Measurements from ENCODE around the gene SRPRB.

Gene SRPRB

DNA sequence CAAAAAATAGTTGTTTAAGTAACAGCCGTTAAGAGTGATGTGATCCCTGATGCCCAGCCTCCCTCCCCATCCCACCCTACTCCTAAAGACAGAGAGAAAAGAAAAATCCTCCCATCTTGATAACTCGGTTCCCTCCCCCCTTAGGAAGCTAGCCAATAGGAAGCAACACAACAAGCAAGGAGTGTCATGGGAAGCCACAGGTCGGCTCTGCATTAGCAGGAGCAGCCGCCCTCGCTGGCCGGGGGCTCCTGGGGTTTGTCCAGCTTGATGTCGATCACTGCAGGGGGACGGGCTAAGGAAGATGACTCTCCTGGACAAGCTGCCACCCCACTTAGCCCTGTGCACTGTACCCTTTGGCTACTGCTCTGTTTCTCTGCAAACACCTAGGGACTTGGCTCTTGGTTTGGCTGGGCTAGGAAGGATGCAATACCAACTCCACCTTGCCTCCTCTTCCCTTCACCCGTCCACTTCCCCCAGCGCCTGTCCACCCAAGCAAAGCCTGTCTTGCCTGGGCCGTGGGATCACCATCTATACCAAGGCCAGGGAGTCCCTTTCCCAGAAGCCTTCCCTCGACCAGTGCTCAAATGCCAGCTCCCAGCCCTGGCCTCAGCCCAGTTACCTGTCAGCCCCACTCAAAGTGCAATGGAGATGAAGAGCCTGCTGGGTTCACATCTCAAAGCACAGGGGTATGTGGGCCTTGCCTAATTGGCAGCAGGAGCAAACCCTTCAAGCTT is 23.1 kb downstream of the SRPRB start:
- no peak for DNase-seq

DNA sequence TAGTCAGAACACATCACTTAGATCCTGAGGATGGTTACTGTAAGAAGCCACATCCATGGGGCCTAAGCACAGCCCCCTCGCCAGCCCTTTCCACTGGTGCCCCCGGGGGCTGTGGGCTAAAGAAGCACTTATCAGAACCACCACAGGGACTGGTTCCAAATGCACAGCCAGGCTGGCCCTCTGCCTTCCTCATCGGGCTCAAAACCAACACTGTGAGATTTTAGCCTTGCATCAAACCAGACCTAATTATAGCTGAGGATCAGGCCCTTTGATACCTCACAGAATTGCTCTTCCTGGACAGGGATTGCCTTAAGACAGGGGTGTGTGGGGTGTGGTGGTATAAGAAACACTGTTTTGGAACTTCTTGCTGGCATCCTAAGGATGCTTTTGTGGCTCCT is 23.7 kb downstream of the SRPRB start:
- DNase-seq, result no peak

DNA sequence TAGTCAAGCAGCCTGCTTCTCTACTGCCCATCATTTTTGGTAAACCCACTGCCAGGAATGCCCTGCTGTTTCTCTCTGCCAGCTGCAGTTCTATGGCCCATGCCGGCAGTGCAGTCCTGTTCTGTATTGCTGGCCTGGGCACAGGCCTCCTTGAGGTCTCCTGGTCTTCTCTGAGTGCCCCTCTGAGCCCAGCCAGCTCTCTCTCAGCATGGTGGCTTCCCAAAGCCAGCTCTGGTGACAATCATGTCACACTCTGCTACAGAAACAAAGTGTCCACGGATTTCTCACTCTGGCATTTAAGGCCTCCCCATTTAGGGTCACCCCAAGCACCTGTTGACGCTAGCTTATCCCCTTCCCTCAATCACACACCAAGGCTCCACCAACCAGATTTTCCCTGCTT is 24.5 kb downstream of the SRPRB start:
- no peak for DNase-seq

DNA sequence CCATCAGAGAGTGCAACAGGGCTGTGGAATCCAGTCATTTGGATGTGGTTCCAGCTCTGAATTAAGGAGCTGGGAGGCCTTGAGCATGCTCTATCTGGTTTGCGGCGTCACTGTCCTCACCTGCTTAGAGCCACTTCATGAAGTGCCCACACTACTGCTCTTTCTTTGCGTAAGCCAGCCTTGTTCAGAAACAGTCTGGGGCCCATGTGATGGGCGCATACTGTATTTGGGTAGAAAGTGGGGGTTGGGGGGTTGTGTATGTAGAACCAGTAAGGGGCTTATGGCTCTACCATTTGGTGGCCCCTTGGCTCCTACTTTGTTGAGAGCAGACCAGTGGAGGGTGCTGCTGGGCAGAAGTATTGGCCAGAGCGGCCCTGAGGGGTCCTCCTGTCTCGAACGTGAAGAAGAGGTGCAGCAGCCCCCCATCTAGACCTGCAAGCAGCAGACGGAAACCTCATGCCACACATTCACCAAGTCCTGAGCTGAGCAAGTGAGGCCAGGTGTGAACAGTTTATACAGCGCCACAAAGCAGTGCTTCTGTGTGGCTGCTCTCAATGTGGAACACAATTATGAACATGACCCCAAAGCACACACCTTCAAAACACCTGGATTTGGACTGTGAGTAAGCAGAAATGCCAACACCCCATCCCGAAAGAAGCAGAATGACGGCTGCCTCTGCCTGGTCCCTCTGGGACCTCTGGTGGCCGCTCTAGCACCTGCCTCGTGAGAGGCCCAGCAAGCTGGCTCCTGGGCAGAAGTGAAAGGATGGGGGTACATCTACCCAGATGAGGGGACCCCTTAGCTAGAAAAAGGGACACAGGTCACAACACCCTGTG is 26.6 kb downstream of the SRPRB start:
- no peak for DNase-seq

DNA sequence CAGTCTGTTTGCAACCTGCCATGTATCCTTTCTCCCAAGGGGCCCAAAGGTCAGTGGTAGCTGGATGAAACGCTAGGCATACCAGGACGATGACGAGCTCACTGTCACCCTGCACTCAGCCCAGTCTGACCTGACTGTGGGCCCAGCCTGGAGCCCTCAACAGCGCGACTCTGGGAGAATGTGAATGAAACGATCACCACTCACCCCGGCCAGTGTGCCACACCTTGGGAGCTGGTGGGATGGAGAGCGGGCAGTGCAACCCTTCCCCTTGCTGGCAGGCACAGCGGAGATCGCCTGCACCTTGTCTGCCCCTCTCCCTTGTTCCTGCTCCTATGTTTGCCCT is 27.2 kb downstream of the SRPRB start:
- no peak for DNase-seq

DNA sequence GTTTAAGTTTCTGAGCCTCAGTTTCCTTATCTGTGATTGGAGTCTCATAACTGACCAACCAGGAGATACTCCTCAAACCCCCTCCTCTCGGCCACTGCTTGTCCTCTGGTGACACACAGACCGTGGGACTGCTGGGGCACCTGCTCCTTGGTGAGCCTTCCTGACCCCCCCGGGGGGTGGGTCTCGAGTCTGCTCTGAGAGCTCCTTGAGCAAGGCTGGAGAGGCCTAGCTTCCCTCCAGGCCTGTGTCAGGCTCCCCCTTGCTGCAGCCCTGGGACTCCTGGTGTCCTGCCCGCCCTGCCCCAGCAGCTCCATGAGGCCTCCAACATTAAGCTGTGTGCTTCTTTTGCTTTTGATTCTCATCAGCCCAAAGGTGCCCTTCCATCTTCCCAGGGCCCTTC is 27.7 kb downstream of the SRPRB start:
- DNase-seq, result no peak

DNA sequence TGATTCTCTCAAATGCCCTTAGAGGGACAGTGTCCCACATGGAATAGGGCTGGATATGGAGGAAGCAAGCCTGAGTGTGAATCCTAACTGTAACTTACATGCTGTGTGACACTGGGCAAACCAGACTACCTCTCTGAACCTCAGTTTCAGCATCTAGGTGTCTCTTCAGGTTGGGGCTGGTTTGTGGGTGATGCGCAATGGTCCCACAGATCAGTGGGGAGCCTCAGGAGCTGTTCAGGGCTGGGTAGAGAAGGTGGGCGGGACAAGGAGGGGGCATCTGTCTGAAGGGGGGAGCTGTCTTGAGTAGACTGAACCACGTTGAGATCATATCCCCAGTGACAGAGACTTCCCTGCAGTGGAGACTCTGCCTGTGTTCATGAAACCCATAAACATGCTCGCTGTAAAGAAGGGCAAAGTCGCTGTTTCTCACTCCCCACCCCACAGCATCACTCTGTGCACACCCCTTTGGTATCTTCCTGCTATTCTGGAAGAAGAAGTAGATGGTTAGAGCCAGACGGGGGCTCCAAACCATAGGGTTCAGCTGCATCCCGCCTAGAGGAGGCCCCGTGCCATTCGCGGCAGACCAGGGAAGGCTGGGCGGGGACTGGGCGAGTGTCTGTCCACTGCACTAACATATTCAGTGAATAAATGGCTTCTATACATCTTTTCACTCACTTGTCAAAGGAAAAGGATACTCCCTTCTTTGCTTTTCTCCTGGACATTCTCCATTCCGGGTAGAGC is 28.4 kb downstream of the SRPRB start:
- no peak for DNase-seq

DNA sequence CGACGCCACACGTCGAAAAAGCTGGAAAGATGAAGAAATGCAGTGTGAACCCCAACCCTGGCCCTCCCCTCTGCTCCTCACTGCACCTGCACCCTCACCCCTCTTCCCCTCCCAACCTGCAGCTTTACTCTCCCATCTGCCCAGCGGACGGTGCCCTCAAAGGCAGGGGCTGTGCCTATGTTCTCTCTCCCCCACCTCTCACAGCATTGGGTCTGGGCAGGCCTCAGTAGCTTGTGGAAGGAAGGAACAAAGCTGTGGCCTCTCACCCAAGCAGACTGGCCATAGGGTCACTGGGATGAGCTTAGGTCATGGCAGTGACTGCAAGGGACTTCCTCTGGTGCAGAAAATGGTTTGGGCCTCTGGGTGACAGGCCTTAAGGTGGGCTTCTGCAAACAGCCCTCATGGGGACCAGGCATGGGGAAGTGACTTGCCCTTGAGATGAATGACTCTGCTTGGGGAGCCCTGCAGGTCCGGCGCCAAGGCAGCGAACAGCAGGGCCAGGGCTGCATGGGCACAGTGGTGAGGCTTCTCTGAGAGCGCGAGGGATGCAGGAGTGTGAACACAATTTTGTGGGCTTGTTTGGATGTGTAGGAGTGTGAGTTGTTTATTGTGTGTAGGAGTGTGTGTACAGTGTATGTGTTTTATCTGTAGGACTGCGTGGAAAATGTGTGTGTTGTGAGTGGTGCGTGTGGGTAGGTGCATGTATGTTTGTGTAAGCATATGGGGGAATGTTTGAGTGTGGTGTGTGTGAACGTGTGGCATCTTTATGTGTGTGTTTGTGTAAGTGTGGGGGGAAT is 29.2 kb downstream of the SRPRB start:
- DNase-seq, result no peak

DNA sequence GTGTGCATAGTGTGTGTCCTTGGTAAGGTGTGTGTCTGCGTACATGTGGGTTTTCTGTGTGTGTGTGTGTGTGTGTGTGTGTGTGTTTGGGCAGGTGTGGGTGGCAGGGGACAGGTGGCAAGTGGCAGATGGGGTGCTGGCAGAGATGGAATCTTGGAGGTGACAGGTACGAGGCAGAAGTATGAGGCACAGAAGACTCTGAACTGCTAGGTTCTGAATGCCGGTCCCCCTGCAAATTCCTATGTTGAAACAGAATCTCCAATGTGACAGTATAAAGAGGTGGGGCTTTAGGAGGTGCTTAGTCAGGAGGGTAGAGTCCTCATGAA is 29.8 kb downstream of the SRPRB start:
- no peak for DNase-seq

DNA sequence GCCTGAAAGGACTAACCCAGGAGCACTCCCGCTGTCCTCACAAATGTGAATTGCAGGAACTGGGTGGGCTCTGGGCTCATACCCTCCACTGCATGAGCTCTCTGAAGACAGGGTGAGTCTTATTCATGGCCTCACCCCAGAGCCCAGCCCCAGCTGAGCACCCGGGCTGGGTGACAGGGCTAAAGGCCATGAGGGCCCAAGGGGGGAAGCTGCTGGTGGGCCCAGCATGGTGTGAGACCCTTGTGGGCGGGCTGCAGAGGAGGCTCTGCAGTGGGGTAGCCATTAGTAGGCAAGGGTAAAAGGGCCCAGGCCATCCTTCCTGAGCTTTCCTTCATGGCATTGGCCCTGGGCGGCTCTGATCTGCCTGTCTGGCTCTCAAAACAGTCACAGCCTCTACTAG is 30.3 kb downstream of the SRPRB start:
- no peak for DNase-seq

DNA sequence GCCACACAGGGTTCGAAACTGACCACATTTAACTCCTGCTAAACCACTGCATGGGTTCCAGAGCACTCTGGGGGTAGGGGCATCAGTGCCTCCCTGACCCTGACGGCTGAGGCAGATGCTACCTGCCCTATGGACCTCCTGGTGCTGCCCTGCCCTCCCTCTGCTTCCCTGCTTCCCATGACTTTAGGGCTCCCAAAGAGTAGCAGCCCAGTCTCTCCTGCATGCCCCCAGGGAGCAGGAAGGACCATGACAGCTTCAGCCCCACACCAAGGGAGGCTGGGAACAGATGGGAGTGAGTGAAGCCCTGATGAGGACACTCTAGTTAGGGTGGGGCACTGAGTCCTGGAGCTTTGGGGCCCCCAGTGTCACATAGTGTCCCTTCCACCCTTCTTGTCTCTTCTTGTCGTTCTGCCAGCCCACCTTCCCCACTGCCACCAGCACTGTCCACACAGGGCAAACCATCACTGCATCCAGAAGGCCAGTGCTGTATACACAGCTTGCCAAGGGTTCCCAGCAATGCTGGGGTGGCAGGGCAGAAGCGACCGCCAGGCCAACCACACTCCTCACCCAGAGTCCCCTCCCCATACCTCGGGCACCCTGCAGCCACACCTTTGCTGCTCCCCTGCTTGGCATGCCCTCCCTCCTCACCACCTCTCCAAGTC is 31.0 kb downstream of the SRPRB start:
- no peak for DNase-seq

DNA sequence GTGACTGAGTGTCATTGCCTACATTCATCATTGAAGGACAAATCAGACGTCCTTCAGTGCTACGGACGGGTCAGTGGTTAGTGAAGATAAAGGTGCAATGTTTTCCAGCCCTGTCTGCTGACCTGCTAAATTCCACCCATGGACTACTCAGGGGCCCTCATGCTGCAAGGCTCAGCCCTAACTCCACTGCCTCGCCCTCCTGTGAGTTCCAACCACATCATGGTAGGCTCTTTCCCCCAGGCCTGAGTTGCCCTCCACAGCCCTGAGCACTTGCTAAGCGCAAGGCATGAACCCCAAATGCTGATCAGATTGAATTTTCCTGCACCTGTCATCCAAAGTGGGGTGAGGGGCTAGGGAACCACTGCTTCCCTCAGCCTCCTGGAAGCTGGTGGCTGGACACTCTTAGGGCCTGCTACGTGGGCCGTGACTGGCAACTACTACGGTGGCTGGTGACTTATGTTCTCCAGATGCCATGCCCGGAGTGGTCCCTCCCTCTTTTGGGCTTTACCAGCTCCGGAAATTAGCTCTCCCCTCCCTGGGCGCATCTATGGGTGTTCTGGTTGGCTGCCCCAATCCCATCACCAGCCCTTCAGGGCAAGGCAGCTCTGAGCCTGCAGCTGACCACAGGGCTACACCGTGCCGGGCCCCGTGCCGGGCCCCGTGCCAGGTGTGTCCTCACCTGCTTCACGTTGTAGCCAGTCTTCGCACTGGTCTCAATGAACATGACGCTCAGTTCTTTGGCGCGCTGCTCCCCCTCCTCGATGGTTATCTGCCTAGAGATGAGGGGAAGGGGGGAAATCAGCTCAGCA is 32.1 kb downstream of the SRPRB start:
- DNase-seq, result no peak

DNA sequence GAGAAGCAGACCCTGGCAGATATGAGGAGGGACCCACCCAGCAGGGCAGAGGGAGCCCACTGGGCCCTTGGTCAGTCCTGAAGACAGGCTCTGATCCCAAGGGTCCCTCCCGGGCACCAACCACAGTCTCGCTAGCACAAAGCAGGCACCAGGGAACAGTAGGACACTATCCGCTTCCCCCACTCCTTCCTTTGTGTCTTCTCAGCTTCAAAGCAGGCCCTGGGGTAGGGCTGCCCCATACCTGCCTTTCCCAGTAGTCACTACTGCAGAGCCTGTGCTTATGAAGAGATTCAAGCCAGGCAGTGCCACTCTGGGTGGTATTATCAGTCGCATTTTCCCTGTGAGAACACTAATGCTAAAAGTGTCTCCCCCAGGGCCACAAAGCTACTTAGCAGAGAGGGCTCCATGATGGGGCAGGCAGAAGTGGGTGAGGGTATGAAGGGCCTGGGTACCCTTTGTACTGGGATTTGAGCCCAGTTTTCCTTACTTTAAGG is 32.7 kb downstream of the SRPRB start:
- no peak for DNase-seq

DNA sequence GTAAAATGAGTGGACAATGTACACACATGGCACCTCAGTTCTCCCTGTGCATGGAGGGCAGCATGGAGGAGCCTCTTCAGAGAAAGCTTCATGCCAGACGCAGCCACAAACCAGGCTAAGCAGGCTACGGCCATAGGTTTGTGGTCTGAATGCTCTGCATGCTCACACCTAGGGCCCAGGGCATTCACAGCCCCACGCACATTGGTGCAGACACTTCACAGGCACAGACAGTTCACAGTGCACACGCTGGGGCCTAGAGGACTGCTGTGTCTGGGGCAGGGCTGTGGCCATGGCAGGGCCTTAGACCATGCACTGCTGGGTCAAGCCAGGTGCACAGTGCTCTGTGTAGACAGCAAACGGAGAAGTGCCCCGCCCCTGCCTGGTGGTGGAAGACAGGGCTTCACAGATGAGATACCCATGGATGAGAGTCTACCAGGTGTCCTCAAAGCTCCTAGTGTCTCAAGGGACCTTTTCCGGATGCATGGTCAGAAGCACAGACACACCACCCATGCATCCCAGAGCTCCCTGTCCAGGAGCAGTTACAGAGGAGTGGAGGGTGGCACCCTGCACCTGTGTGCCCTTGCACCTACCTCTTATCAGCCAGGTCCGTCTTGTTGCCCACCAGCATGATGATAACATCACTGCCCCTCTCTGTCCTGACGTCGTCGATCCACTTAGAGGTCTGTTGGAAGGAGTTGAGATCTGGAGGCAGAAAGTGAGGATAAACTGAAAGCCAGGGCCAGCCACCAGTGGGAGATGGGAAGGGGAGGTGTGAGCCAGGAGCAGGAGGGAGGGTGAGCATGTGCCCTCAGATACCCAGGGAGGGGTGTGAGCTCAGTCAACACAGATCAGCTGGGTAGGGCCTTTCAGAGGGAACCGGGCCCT is 33.5 kb downstream of the SRPRB start:
- no peak for DNase-seq

DNA sequence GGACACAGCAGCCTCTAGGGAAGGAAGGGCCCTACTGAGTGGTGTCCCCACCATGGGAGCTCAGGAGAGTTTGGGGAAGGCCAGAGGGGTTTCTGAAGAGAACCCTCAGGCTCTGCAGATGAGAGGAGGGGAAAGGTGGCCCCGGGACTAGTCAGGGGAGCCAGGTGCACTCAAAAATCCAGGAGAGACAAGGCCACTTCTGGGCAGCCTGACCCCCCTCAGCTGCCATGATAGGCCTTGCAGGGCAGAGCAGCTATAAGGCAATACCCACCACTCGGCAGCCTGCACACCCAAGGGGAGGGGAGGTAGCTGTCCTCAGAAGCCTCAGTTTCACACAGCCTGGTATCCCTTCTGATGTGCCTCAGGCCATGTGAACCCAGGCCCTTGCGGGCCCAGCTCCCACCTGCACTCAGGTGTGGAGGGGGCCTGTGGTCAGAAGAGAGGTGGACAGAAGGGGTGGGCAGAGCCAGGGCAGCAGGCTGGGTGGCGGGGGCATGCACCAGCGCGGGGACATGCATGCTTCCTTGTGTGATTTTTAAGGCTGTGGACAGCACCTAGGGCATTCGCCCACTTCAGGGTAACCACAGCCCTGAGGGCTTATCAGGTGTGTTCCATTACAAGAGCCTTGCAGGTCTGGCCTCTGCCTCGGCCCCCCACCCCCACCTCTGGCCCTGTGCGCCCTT is 34.6 kb downstream of the SRPRB start:
- no peak for DNase-seq

DNA sequence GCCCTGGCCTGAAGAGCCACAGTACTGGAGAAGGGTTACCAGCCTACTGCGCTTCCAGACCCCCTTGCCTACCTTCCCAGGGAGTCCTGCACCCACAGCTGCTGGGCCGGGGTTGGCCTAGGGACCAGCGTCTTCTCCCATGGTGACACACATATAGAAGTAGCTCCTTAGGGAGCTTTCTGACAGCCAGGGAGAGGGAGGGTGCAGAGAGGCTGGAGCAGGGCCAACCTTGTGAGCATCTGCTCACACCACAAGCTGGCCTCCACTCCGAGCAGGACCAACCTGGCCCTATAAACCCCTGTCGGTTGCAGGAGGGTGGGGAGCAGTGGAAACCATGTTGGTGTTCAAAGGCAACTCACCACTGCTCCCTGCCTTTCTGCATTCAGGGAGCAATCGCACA is 35.2 kb downstream of the SRPRB start:
- no peak for DNase-seq

DNA sequence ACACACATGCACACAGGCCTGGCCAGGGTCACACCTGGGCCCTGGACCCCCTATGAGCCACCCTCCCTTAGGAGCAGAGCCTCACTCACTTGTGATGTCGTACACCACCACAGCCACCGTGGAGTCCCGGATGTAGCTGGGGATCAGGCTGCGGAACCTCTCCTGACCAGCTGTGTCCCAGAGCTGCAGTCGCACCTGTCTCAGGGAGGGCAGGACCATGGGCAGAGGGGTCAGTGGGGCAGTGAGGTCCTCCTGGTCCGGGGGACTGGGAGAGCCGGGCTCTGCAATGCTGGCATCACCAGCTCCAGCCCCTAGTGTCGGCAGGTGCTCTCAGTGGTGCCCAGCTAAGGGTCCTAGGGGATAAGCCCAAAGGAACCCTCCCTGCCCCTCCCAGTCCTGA is 35.6 kb downstream of the SRPRB start:
- DNase-seq, result no peak

DNA sequence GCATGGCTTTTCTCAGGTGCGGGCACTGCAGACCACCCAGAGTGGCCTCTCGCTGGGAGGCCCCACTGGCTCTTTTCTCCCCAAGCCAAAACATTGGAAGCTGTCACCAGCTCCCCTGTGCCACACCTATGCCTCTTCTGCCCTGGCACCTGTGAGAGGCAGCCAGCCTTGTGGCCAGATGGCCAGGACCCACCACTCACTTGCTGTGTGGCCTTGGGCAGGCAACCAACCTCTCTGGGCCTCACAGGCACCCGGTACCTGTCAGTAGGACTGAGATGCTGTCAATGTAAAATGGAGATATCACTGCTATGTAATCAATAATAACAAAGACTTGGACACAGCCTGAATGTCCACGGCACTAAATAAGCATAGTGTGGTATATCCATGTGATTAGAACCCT is 36.5 kb downstream of the SRPRB start:
- no peak for DNase-seq

DNA sequence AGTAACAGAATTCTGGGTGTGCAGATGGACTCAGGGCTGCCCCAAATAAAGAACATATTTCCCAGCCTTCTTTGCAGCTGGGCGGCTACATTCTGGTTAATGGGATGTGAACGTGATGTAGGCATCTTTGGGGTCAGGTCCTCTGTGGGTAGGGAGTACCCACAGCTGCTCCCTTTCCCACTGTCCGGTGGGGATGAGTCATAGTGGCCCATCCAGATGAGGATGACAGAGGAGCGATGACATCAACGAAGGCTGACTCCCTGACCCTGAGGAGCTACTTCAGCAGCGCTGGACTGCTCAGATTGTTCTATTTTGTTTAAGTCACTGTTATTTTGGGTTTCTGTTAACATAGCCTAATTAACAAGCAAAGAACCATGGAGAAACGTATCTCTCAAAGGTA is 38.0 kb downstream of the SRPRB start:
- no peak for DNase-seq

DNA sequence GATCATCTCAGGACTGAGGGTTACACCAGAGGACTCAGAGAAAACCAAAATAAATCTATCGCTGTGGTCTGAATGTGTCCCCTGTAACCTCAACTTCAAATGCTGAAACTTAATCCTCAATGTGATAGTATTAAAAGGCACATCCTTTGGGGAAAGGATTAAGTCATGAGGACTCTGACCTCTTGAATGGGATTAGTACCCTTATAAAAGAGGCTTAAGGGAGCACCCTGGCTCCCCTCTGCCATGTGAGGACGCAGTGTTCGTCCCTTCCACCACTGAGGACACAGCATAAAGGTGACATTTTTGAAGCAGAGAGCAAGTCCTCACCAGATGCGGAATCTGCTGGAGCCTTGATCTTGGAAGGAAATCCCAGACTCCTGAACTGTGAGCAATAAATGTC is 39.5 kb downstream of the SRPRB start:
- no peak for DNase-seq

Data from NCI-H1048 (cell line).